CD4-positive, alpha-beta T cell treated with Interferon alpha-2 for 1 hour (primary cell): Measurements from ENCODE around the gene NTM.
A peak's percentile ranks its signal among the peaks of the same experiment; 100 is the strongest.
"Not testable (repeated sequence)": the region's sequence is repeated elsewhere in the genome, so short reads cannot be mapped to it uniquely, and the experiment has no call there.

ENCODE experiments used
- DNase-seq, 2 donors: peaks; one replicate each; pipeline ENCODE4 v3.0.0-alpha.2; 2020 to 2022

The NTM gene

GRCh38 chr11:132351050-132351449, 980.6 kb downstream of the NTM start:
- DNase-seq = no peak

GRCh38 chr11:132352497-132352896, 982.1 kb downstream of the NTM start:
- DNase-seq = no peak

GRCh38 chr11:132353255-132353654, 982.8 kb downstream of the NTM start:
- no peak for DNase-seq

GRCh38 chr11:132357811-132358572, 987.6 kb downstream of the NTM start:
- DNase-seq = peak in 1 of 2 donors; percentile 38

- DNase-seq = no peak
These were observed 988.1 kb downstream of the NTM start for GRCh38 chr11:132358573-132358953.

DNA sequence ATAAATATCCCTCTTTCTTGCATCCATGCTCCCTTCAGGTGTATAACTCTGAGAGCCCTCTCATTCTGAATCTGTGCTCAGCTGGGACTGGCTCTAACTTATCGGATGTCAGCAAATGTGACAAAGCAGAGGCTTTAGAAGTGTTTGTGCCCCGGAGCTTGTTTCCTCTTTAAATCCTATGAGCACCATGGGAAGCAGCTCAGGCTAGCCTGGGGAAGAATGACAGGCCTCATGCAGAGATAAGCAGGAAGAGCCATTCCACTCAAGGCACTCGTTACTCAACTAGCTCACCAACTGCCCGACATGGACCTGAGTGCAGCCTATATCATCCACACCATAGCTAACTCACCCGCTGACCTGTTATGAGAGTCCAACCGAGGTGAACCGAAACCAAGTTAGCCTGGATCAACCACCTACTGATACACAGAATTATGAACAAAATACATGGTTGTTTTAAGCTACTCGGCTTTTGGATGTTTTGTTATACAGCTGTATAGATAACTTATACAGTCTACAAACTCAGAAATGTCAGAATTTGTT, 990.7 kb downstream of the NTM start:
- DNase-seq = no peak

GRCh38 chr11:132365650-132366049, 995.2 kb downstream of the NTM start:
- no peak for DNase-seq

- DNase-seq = no peak
These were observed 996.9 kb downstream of the NTM start for GRCh38 chr11:132367293-132367692.

- DNase-seq = not testable (repeated sequence)
These were observed 999.7 kb downstream of the NTM start for GRCh38 chr11:132370114-132370513.

DNA sequence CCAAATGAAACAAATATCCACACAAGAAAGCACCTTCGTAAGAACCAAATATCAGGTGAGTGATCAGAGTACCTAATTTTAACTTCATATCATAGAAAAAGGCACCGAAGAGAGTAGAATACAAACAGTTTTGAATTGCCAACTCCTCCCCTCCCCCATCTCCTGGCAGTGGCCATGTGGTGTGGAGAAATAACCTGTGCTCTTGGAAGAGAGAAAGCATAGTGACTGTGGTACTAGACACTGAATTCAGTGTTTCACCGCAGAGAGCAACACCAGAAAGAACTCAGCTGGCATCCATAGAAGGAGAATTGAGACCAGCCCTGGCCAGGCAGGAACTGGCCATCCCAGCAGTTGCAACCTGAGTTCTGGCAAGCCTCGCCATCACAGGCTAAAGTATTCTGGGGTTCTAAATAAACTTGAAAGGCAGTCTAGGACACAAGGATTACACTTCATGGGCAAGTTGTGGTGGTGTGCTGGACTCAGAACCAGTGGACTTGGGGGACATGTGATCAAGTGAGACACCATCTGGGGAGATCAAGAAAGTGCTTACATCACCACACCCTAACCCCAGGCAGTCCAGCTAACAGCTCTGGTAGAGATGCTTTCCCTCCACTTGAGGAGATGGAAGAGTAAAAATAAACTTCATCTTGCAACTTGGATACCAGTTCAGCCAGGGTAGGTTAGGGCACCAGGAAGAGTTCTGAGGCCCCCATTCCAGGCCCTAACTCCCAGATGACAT, 1003.2 kb downstream of the NTM start:
- no peak for DNase-seq

- DNase-seq = no peak
These were observed 1009.1 kb downstream of the NTM start for GRCh38 chr11:132379540-132379939.
